Prostate gland (tissue), 2 donors: ENCODE results near the gene TLE1.

Experiments
- CTCF ChIP-seq, 4 experiments: fragments of 200-600 bp in 2 of 4; fragments of 450-650 bp in 2 of 4; sonication (generic) in 2 of 4; IDR thresholded peaks; 1 replicate in 3 of 4; 2 replicates in 1 of 4; pipeline ENCODE4 v1.5.1; 2016 to 2019; ENCODE audit warnings: antibody characterized with exemption in 4 of 4, mild to moderate bottlenecking in 2 of 4, moderate library complexity in 2 of 4
- POLR2A ChIP-seq: fragments of 450-650 bp; IDR thresholded peaks from one replicate; pipeline ENCODE4 v1.6.1; 2016; ENCODE audit warnings: antibody characterized with exemption, mild to moderate bottlenecking
- POLR2AphosphoS5 ChIP-seq: sonication (generic); formaldehyde crosslinking; IDR thresholded peaks from one replicate; pipeline ENCODE4 v1.6.1; 2017; ENCODE audit warnings: antibody characterized with exemption

- no peak for TF ChIP-seq CTCF (IDR thresholded peaks at IDR 0.05)
- TF ChIP-seq POLR2A = no peak
- no peak for TF ChIP-seq POLR2AphosphoS5
Observed at GRCh38 chr9:81635521-81636254, 53.7 kb downstream of the TLE1 start.
